Neural cell (in vitro differentiated cells): ENCODE data around the gene PLOD2.

Experiments
- TF ChIP-seq, protein P1 (sequence below): fragments of 450-650 bp; IDR thresholded peaks from 2 replicates; pipeline ENCODE4 v1.5.1; 2014; ENCODE audit warnings: antibody characterized with exemption, mild to moderate bottlenecking, moderate library complexity; ENCODE audit not compliant: poor library complexity, severe bottlenecking
- TF ChIP-seq, protein P2 (sequence below): IDR thresholded peaks from 2 replicates; pipeline ENCODE4 v1.6.1; 2012; ENCODE audit warnings: borderline replicate concordance

DNA sequence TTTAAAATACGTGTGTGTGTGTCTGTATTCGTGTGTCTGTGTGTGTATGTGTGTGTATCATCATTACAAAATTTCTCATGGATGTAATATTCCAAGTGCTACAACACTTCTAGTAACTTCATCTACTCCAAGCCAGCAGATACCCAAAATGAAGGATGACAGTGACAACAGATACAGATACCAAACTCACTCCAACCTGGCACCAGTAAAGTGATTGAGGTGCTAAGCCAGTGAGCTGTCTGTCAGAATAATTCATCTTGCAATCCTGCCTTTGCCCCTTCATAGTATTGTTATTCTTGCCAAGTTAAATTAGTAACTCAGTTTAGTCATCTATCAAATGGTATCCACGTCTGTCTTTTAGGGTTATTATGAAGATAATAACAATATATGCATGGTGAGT, 58.1 kb downstream of the PLOD2 start:
- TF ChIP-seq, protein P1, sequence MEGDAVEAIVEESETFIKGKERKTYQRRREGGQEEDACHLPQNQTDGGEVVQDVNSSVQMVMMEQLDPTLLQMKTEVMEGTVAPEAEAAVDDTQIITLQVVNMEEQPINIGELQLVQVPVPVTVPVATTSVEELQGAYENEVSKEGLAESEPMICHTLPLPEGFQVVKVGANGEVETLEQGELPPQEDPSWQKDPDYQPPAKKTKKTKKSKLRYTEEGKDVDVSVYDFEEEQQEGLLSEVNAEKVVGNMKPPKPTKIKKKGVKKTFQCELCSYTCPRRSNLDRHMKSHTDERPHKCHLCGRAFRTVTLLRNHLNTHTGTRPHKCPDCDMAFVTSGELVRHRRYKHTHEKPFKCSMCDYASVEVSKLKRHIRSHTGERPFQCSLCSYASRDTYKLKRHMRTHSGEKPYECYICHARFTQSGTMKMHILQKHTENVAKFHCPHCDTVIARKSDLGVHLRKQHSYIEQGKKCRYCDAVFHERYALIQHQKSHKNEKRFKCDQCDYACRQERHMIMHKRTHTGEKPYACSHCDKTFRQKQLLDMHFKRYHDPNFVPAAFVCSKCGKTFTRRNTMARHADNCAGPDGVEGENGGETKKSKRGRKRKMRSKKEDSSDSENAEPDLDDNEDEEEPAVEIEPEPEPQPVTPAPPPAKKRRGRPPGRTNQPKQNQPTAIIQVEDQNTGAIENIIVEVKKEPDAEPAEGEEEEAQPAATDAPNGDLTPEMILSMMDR = no peak
- TF ChIP-seq, protein P2, sequence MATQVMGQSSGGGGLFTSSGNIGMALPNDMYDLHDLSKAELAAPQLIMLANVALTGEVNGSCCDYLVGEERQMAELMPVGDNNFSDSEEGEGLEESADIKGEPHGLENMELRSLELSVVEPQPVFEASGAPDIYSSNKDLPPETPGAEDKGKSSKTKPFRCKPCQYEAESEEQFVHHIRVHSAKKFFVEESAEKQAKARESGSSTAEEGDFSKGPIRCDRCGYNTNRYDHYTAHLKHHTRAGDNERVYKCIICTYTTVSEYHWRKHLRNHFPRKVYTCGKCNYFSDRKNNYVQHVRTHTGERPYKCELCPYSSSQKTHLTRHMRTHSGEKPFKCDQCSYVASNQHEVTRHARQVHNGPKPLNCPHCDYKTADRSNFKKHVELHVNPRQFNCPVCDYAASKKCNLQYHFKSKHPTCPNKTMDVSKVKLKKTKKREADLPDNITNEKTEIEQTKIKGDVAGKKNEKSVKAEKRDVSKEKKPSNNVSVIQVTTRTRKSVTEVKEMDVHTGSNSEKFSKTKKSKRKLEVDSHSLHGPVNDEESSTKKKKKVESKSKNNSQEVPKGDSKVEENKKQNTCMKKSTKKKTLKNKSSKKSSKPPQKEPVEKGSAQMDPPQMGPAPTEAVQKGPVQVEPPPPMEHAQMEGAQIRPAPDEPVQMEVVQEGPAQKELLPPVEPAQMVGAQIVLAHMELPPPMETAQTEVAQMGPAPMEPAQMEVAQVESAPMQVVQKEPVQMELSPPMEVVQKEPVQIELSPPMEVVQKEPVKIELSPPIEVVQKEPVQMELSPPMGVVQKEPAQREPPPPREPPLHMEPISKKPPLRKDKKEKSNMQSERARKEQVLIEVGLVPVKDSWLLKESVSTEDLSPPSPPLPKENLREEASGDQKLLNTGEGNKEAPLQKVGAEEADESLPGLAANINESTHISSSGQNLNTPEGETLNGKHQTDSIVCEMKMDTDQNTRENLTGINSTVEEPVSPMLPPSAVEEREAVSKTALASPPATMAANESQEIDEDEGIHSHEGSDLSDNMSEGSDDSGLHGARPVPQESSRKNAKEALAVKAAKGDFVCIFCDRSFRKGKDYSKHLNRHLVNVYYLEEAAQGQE = no peak
